Activated B cell treated with CpG ODN at 0.5 μM for 24 hours (primary cell): ENCODE results near the gene CRELD1. TPM values are rescaled to one million over a fixed set of nuclear protein-coding genes. Genes with fewer than 3 reads are reported as not detected.

Experiments used
- ATAC-seq: fragments of 200-7000 bp; cut with Tn5 transposase; one replicate; pipeline ENCODE4 v1.10.0; 2021; ENCODE audit warnings: low read depth, mild to moderate bottlenecking, moderate library complexity
- CTCF ChIA-PET: fragments of 350-600 bp; sonication (Branson Sonifier 250); formaldehyde crosslinking; loops from one replicate; lab custom pipeline; 2021; ENCODE audit warnings: antibody characterized with exemption; lab: Charles Lee
- POLR2A ChIA-PET: fragments of 350-600 bp; sonication (Branson Sonifier 250); formaldehyde crosslinking; loops from one replicate; lab custom pipeline; 2021; ENCODE audit warnings: antibody characterized with exemption; lab: Charles Lee
- DNase-seq: peaks from one replicate; pipeline ENCODE4 v3.0.0; 2022
- H3K27ac Mint-ChIP-seq: one replicate; pipeline ENCODE4 v1.8.0; 2020; ENCODE audit warnings: mixed read lengths
- H3K27me3 Mint-ChIP-seq: one replicate; pipeline ENCODE4 v1.8.0; 2021; ENCODE audit warnings: mixed read lengths
- H3K36me3 Mint-ChIP-seq: one replicate; pipeline ENCODE4 v1.8.0; 2021; ENCODE audit warnings: low read depth, mixed read lengths
- H3K4me1 Mint-ChIP-seq: one replicate; pipeline ENCODE4 v1.8.0; 2021; ENCODE audit warnings: mixed read lengths
- H3K4me3 Mint-ChIP-seq: one replicate; pipeline ENCODE4 v1.8.0; 2020; ENCODE audit warnings: mild to moderate bottlenecking, mixed read lengths
- H3K9me3 Mint-ChIP-seq: one replicate; pipeline ENCODE4 v1.8.0; 2020; ENCODE audit warnings: mixed read lengths
- intact Hi-C: fragments of 100-400 bp; cut with micrococcal nuclease; formaldehyde crosslinking; loops from one replicate; pipeline ENCODE4 v1.15.1; 2024
- total RNA-seq: library from RNA; stranded (reverse); gene quantifications from 2 replicates; pipeline ENCODE4 v1.2.3, GENCODE V29; 2022
- TF ChIP-seq, protein P1 (sequence below): fragments of 200-600 bp; IDR thresholded peaks from one replicate; pipeline ENCODE4 v1.8.0; 2022; ENCODE audit warnings: antibody characterized with exemption, mild to moderate bottlenecking

Gene CRELD1, protein sequence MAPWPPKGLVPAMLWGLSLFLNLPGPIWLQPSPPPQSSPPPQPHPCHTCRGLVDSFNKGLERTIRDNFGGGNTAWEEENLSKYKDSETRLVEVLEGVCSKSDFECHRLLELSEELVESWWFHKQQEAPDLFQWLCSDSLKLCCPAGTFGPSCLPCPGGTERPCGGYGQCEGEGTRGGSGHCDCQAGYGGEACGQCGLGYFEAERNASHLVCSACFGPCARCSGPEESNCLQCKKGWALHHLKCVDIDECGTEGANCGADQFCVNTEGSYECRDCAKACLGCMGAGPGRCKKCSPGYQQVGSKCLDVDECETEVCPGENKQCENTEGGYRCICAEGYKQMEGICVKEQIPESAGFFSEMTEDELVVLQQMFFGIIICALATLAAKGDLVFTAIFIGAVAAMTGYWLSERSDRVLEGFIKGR
- total RNA-seq, result 26.9 and 30.5 TPM in 2 replicates

DNA sequence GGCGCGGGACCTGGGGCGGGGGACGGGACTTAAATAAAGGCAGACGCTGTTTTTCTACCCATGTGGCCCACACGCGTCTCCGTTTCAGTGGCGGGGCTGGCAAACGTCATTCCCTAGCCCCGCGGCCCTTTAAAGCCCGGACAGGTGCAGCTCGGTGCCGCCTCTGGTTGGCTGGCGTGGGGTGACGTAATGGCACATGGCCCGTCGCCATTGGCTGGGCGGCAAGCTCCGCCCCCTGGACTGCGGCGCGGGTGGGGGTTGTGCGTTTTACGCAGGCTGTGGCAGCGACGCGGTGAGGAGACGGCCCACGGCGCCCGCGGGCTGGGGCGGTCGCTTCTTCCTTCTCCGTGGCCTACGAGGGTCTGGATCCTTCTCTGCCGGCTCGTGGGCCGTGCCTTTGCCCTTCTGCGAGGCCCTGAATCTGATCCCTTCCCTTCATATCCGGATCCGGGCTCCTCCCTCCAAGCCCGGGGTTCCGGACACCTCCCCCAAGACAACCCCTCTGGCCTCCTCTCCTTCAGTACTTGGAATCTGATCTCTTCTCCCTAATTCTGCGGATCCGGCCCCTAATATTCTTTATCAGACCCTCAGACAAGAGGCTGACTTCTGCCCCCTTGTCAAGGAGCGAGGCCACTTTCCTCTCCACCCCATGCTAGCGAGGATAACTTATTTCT, at the start of gene CRELD1:
Gene CRELD1, plus strand, starts transcription at position 274 of the 674 bp plus-strand sequence. CDS start 605 bp downstream, outside the sequence.
- Mint-ChIP-seq H3K4me1 (peaks cover 41% of the 10 kb centered on the region), H3K9me3 (no peaks in the 10 kb centered on the region), H3K27ac (peak within 1 kb of the TSS; percentile 98), H3K27me3 (no peaks in the 10 kb centered on the region), H3K36me3 (peaks cover 29% of the 10 kb centered on the region), H3K4me3 (peak within 1 kb of the TSS; percentile 98)
- ChIA-PET POLR2A (interaction anchor here (0.5 to 4.6 kb wide), 42 partner anchors 8 to 1339 kb away, joined by 3 to 92 read pairs (median 6); partner anchors contain the start of genes ARPC4, ATG7, BRK1 and BRPF1), CTCF (interaction anchor here (0.8 to 2.8 kb wide), 11 partner anchors 13 to 806 kb away, joined by 3 to 29 read pairs (median 4); partner anchors contain the start of genes ARPC4, JAGN1, TADA3 and TATDN2)
- peak; percentile 98 for DNase-seq
- TF ChIP-seq, protein P1, sequence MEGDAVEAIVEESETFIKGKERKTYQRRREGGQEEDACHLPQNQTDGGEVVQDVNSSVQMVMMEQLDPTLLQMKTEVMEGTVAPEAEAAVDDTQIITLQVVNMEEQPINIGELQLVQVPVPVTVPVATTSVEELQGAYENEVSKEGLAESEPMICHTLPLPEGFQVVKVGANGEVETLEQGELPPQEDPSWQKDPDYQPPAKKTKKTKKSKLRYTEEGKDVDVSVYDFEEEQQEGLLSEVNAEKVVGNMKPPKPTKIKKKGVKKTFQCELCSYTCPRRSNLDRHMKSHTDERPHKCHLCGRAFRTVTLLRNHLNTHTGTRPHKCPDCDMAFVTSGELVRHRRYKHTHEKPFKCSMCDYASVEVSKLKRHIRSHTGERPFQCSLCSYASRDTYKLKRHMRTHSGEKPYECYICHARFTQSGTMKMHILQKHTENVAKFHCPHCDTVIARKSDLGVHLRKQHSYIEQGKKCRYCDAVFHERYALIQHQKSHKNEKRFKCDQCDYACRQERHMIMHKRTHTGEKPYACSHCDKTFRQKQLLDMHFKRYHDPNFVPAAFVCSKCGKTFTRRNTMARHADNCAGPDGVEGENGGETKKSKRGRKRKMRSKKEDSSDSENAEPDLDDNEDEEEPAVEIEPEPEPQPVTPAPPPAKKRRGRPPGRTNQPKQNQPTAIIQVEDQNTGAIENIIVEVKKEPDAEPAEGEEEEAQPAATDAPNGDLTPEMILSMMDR, result no peak
- intact Hi-C loops, result loop anchor here (1.0 to 5.0 kb wide), 21 partner anchors 13 to 805 kb away; partner anchors contain the start of genes ARPC4, BRK1, BRPF1 and FANCD2
- peak; percentile 83 for ATAC-seq

DNA sequence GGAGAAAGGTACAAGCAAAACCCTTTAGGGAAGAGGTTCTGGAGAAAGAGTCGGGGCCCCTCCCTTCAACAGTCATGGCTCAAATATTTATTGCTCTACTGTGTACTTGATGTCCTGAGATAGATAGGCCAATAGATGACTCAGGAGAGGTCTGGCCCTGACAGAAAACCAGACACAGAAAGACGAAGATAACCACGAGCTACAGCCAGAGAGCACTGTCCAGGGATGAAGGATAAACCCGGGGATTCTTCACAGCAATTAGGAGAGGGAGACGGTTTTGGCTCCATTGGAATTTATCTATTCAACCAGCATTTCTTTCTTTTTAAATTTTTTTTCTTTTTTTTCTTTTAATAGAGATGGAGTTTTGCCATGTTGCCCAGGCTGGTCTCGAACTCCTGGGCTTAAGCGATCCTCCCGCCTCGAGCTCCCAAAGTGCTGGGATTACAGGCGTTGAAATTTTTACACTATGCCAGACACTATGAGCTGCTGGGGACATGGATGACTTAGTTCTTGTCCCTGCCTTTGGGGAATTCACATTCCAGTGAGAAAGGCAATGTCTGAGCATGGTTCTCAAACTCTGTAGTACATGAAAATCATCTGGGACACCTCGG, 49.0 kb upstream of the CRELD1 start:
- CTCF ChIA-PET, result interaction anchor here (1.1 kb wide), 1 partner anchor 9 kb away, joined by 3 read pairs; no protein-coding TSS in a partner anchor

DNA sequence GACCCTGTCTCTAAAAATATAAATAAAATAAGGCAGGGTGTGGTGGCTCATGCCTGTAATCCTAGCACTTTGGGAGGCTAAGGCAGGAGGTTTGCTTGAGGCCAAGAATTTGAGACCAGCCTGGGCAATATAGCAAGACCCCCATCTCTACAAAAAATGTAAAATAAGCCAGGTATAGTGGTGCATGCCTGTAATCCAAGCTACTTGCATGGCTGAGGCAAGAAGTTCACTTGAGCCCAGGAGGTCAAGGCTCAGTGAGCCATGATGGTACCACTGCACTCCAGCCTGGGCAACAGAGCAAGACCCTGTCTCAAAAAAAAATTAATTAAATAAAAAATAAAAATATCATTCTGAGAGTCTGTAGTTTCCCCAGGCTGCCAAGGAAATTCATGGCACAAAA, 47.3 kb upstream of the CRELD1 start:
- Mint-ChIP-seq H3K4me1 (peaks cover 12% of the 10 kb centered on the region), H3K36me3 (peaks cover 6% of the 10 kb centered on the region), H3K27ac (no peak overlapping the region), H3K4me3 (no peak overlapping the region), H3K27me3 (no peaks in the 10 kb centered on the region), H3K9me3 (no peaks in the 10 kb centered on the region)
- TF ChIP-seq, protein P1, result no peak
- DNase-seq, result no peak
- CTCF ChIA-PET, result no interaction called here
- intact Hi-C loops, result no loop called here
- ATAC-seq, result no peak
- POLR2A ChIA-PET, result no interaction called here

More for the DNA sequence above, 49.0 kb upstream of the CRELD1 start:
- Mint-ChIP-seq H3K9me3 (no peaks in the 10 kb centered on the region), H3K27me3 (no peaks in the 10 kb centered on the region), H3K27ac (no peak overlapping the region), H3K36me3 (no peaks in the 10 kb centered on the region), H3K4me1 (peaks cover 3% of the 10 kb centered on the region), H3K4me3 (no peak overlapping the region)
- POLR2A ChIA-PET, result no interaction called here
- TF ChIP-seq, protein P1, result no peak
- intact Hi-C loops, result no loop called here
- ATAC-seq (no peak), DNase-seq (no peak)

DNA sequence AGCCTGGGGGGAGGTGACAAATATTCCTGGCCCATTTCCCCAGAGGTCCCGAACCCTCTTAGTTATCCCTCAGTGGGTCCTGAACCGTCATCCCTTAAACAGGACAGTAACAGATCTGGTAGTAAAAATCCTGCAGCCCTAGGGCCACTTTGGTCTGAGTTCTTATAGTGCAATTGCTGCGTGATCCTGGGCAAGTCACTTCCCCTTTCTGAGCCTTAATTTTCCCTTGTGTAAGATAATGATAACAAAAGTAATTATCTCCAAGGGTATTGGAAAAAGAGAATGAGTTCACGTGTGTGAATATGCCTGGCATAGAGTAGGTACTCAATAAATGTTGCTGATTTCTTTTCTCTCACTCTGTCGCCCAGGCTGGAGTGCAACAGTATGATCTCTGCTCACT, 46.2 kb upstream of the CRELD1 start:
- Mint-ChIP-seq H3K27me3 (no peaks in the 10 kb centered on the region), H3K9me3 (no peaks in the 10 kb centered on the region), H3K4me3 (no peak overlapping the region), H3K27ac (no peak overlapping the region), H3K36me3 (peaks cover 10% of the 10 kb centered on the region), H3K4me1 (peaks cover 22% of the 10 kb centered on the region)
- CTCF ChIA-PET, result no interaction called here
- TF ChIP-seq, protein P1, result no peak
- ATAC-seq (no peak), DNase-seq (no peak)
- POLR2A ChIA-PET, result no interaction called here
- intact Hi-C loops, result no loop called here
